NCI-H524 treated with DMSO at 0.1 percent for 48 hours (cell line): ENCODE measurements around the gene FURIN.
"Not testable (repeated sequence)": the region's sequence is repeated elsewhere in the genome, so short reads cannot be mapped to it uniquely, and the experiment has no call there.

ENCODE experiments used
- DNase-seq: peaks from one replicate; lab custom pipeline; 2025; lab: John Stamatoyannopoulos, UW

FURIN gene

GRCh38 chr15:90902840-90903732 is 34.7 kb downstream of the FURIN start, which contains the start of gene MAN2A2:
Gene MAN2A2, plus strand, starts transcription at chr15:90903302. Its CDS starts 906 bp downstream, at chr15:90904208.
- no peak for DNase-seq

- no peak for DNase-seq
Observed at GRCh38 chr15:90903733-90904536, 35.5 kb downstream of the FURIN start.

GRCh38 chr15:90904746-90905145 is 36.4 kb downstream of the FURIN start:
- DNase-seq, result no peak

GRCh38 chr15:90905306-90906180 is 37.2 kb downstream of the FURIN start:
- no peak for DNase-seq

- DNase-seq, result no peak
Observed at GRCh38 chr15:90906181-90906849, 37.9 kb downstream of the FURIN start.

GRCh38 chr15:90907051-90907660 is 38.8 kb downstream of the FURIN start:
- no peak for DNase-seq

GRCh38 chr15:90907838-90908507 is 39.6 kb downstream of the FURIN start:
- DNase-seq, result no peak

- DNase-seq, result not testable (repeated sequence)
Observed at GRCh38 chr15:90909449-90909848, 41.1 kb downstream of the FURIN start.

GRCh38 chr15:90909976-90910375 is 41.6 kb downstream of the FURIN start:
- no peak for DNase-seq

GRCh38 chr15:90910441-90911301 is 42.3 kb downstream of the FURIN start:
- DNase-seq, result no peak

GRCh38 chr15:90911302-90911623 is 42.9 kb downstream of the FURIN start:
- DNase-seq, result no peak

GRCh38 chr15:90911906-90912769 is 43.8 kb downstream of the FURIN start:
- no peak for DNase-seq

GRCh38 chr15:90912770-90913075 is 44.3 kb downstream of the FURIN start:
- no peak for DNase-seq

GRCh38 chr15:90913398-90913944 is 45.1 kb downstream of the FURIN start:
- no peak for DNase-seq

GRCh38 chr15:90914305-90915080 is 46.1 kb downstream of the FURIN start:
- DNase-seq, result no peak

- peak; percentile 85 for DNase-seq
Observed at GRCh38 chr15:90915216-90915807, 46.9 kb downstream of the FURIN start.

GRCh38 chr15:90915808-90916440 is 47.5 kb downstream of the FURIN start:
- no peak for DNase-seq
